Dermis blood vessel endothelial cell (primary cell): ENCODE measurements around the gene OR4D9. TPM values are rescaled to one million over a fixed set of nuclear protein-coding genes. Genes with fewer than 3 reads are reported as not detected.
A peak's percentile ranks its signal among the peaks of the same experiment; 100 is the strongest.
"Not testable (repeated sequence)": the region's sequence is repeated elsewhere in the genome, so short reads cannot be mapped to it uniquely, and the experiment has no call there.

Source experiments
- DNase-seq: peaks from one replicate; pipeline ENCODE4 v3.0.0; 2010
- total RNA-seq: library from RNA; depleted of rRNA; stranded (reverse); fragments of >200 nt; gene quantifications from 2 replicates; pipeline ENCODE4 v1.2.3, GENCODE V29; 2014

Gene OR4D9
- total RNA-seq = under 0.01 TPM in 1 of 2 replicates, not detected in the other

- peak; percentile 71 for DNase-seq
These were observed at the start of gene OR4D9 for GRCh38 chr11:59510941-59511589. OR4D9 (plus strand) TSS chr11:59511539; CDS start chr11:59514913, 3,374 bp downstream.

GRCh38 chr11:59463190-59463641 lies 48.1 kb upstream of the OR4D9 start:
- DNase-seq = peak; percentile 27

GRCh38 chr11:59473015-59473414 lies 38.3 kb upstream of the OR4D9 start, which contains the start of gene OR4D10:
OR4D10 (plus strand) TSS chr11:59473315; CDS start chr11:59477430, 4,115 bp downstream.
- no peak for DNase-seq

- DNase-seq = no peak
These were observed 36.2 kb upstream of the OR4D9 start for GRCh38 chr11:59475176-59475575.

GRCh38 chr11:59479906-59480305 lies 31.4 kb upstream of the OR4D9 start:
- no peak for DNase-seq

- no peak for DNase-seq
These were observed 31.0 kb upstream of the OR4D9 start for GRCh38 chr11:59480359-59480758.

GRCh38 chr11:59501931-59502330 lies 9.4 kb upstream of the OR4D9 start:
- no peak for DNase-seq

GRCh38 chr11:59503276-59503675 lies 8.1 kb upstream of the OR4D9 start, which contains the start of gene OR4D11:
OR4D11 (plus strand) TSS chr11:59503576; CDS start chr11:59503576, 0 bp downstream.
- no peak for DNase-seq

GRCh38 chr11:59511675-59512074 lies 336 bp downstream of the OR4D9 start:
- DNase-seq = peak; percentile 4

- not testable (repeated sequence) for DNase-seq
These were observed 8.8 kb downstream of the OR4D9 start for GRCh38 chr11:59520139-59520538.

GRCh38 chr11:59520741-59521140 lies 9.4 kb downstream of the OR4D9 start:
- no peak for DNase-seq

GRCh38 chr11:59523541-59523940 lies 12.2 kb downstream of the OR4D9 start:
- DNase-seq = no peak

GRCh38 chr11:59528711-59529110 lies 17.4 kb downstream of the OR4D9 start:
- DNase-seq = no peak

- no peak for DNase-seq
These were observed 21.3 kb downstream of the OR4D9 start for GRCh38 chr11:59532620-59533019.

- no peak for DNase-seq
These were observed 23.3 kb downstream of the OR4D9 start for GRCh38 chr11:59534676-59535075.

- no peak for DNase-seq
These were observed 30.9 kb downstream of the OR4D9 start for GRCh38 chr11:59542142-59542810.

GRCh38 chr11:59543713-59544112 lies 32.4 kb downstream of the OR4D9 start:
- DNase-seq = not testable (repeated sequence)

- DNase-seq = no peak
These were observed 33.5 kb downstream of the OR4D9 start for GRCh38 chr11:59544869-59545178.

GRCh38 chr11:59545179-59546020 lies 34.1 kb downstream of the OR4D9 start:
- DNase-seq = peak; percentile 34

- peak; percentile 57 for DNase-seq
These were observed 36.4 kb downstream of the OR4D9 start for GRCh38 chr11:59547605-59548308.

- no peak for DNase-seq
These were observed 36.9 kb downstream of the OR4D9 start for GRCh38 chr11:59548309-59548656.

GRCh38 chr11:59550368-59550841 lies 39.1 kb downstream of the OR4D9 start:
- peak; percentile 95 for DNase-seq
